T1000 (cell line): ENCODE data around the gene KMT5C.
A peak's percentile ranks its signal among the peaks of the same experiment; 100 is the strongest.

Source experiments
- DNase-seq: peaks from one replicate; lab custom pipeline; 2025; ENCODE audit warnings: mixed read lengths; lab: John Stamatoyannopoulos, UW

KMT5C gene

GRCh38 chr19:55339105-55339888, at the start of gene KMT5C:
KMT5C (plus strand) TSS chr19:55339876; CDS start chr19:55341937, 2,061 bp downstream.
- DNase-seq: peak; percentile 99

GRCh38 chr19:55297267-55297666, 42.4 kb upstream of the KMT5C start:
- no peak for DNase-seq

GRCh38 chr19:55299991-55300390, 39.7 kb upstream of the KMT5C start:
- no peak for DNase-seq

GRCh38 chr19:55300886-55301458, 38.7 kb upstream of the KMT5C start:
- DNase-seq: no peak

- peak; percentile 81 for DNase-seq
Observed at GRCh38 chr19:55301459-55302317, 38.0 kb upstream of the KMT5C start.

- no peak for DNase-seq
Observed at GRCh38 chr19:55302318-55302703, 37.4 kb upstream of the KMT5C start.

- DNase-seq: no peak
Observed at GRCh38 chr19:55303477-55303876, 36.2 kb upstream of the KMT5C start.

- no peak for DNase-seq
Observed at GRCh38 chr19:55304279-55304978, 35.2 kb upstream of the KMT5C start.

- no peak for DNase-seq
Observed at GRCh38 chr19:55304980-55305379, 34.7 kb upstream of the KMT5C start.

GRCh38 chr19:55305491-55305890, 34.2 kb upstream of the KMT5C start:
- no peak for DNase-seq

GRCh38 chr19:55305983-55306562, 33.6 kb upstream of the KMT5C start:
- no peak for DNase-seq

GRCh38 chr19:55306712-55307111, 33.0 kb upstream of the KMT5C start:
- no peak for DNase-seq

- DNase-seq: no peak
Observed at GRCh38 chr19:55308281-55308680, 31.4 kb upstream of the KMT5C start.

- DNase-seq: no peak
Observed at GRCh38 chr19:55309448-55309847, 30.2 kb upstream of the KMT5C start.

- DNase-seq: no peak
Observed at GRCh38 chr19:55310498-55310897, 29.2 kb upstream of the KMT5C start.

GRCh38 chr19:55311397-55311796, 28.3 kb upstream of the KMT5C start:
- DNase-seq: no peak

- no peak for DNase-seq
Observed at GRCh38 chr19:55311797-55312196, 27.9 kb upstream of the KMT5C start.

GRCh38 chr19:55312621-55313512, 26.8 kb upstream of the KMT5C start:
- DNase-seq: no peak

- no peak for DNase-seq
Observed at GRCh38 chr19:55314396-55314795, 25.3 kb upstream of the KMT5C start.

GRCh38 chr19:55315956-55316525, 23.6 kb upstream of the KMT5C start:
- DNase-seq: no peak
